ENCODE data around the gene KIAA1755.

KIAA1755 gene

GRCh38 chr20:38205001-38205400 lies 55.5 kb downstream of the KIAA1755 start:
- no peaks in the 10 kb centered on the region for H3K36me3 ChIP-seq (ENCODE audit: insufficient read depth, low read length)
- H3K9me2 ChIP-seq (replicated peaks; ENCODE audit: low read depth, low read length) = no peaks in the 10 kb centered on the region
- H3K9me3 ChIP-seq (ENCODE audit: insufficient read depth, low read depth, low read length) = no peaks in the 10 kb centered on the region
- H3F3A ChIP-seq (ENCODE audit: low read depth) = no peaks in the 10 kb centered on the region
- H3K27me3 ChIP-seq (ENCODE audit: insufficient read depth, low read length, poor library complexity, severe bottlenecking) = no peaks in the 10 kb centered on the region
- H3K9ac ChIP-seq (ENCODE audit: low read depth, low read length, poor library complexity, severe bottlenecking) = no peak overlapping the region
- no peaks in the 10 kb centered on the region for H3K4me1 ChIP-seq (ENCODE audit: insufficient read depth, low read length, poor library complexity, severe bottlenecking)
- no peaks in the 10 kb centered on the region for H4K20me1 ChIP-seq (ENCODE audit: insufficient read depth, low read length, poor library complexity, severe bottlenecking)
- TF ChIP-seq CTCF (conservative IDR thresholded peaks at IDR 0.05; ENCODE audit: low read length) = no peak
- TF ChIP-seq EZH2phosphoT487 (IDR thresholded peaks at IDR 0.05; ENCODE audit: borderline replicate concordance) = no peak
- H2AFZ ChIP-seq (ENCODE audit: low read length) = no peak overlapping the region
- H3K79me2 ChIP-seq (ENCODE audit: insufficient read depth, low read length) = no peaks in the 10 kb centered on the region
- H3K4me2 ChIP-seq (ENCODE audit: low read depth, low read length, poor library complexity, severe bottlenecking) = no peak overlapping the region
- H3K4me3 ChIP-seq (ENCODE audit: low read length, poor library complexity, severe bottlenecking) = no peak overlapping the region

GRCh38 chr20:38203981-38204357 lies 56.6 kb downstream of the KIAA1755 start:
- no peak overlapping the region for H3K9ac ChIP-seq (ENCODE audit: low read depth, low read length, poor library complexity, severe bottlenecking)
- H3K9me3 ChIP-seq (ENCODE audit: insufficient read depth, low read depth, low read length) = no peaks in the 10 kb centered on the region
- no peaks in the 10 kb centered on the region for H3K27me3 ChIP-seq (ENCODE audit: insufficient read depth, low read length, poor library complexity, severe bottlenecking)
- no peaks in the 10 kb centered on the region for H3K79me2 ChIP-seq (ENCODE audit: insufficient read depth, low read length)
- H3K4me3 ChIP-seq (ENCODE audit: low read length, poor library complexity, severe bottlenecking) = no peak overlapping the region
- H3K9me2 ChIP-seq (replicated peaks; ENCODE audit: low read depth, low read length) = no peaks in the 10 kb centered on the region
- H3K4me2 ChIP-seq (ENCODE audit: low read depth, low read length, poor library complexity, severe bottlenecking) = no peak overlapping the region
- H4K20me1 ChIP-seq (ENCODE audit: insufficient read depth, low read length, poor library complexity, severe bottlenecking) = no peaks in the 10 kb centered on the region
- H3K4me1 ChIP-seq (ENCODE audit: insufficient read depth, low read length, poor library complexity, severe bottlenecking) = no peaks in the 10 kb centered on the region
- no peaks in the 10 kb centered on the region for H3F3A ChIP-seq (ENCODE audit: low read depth)
- TF ChIP-seq EZH2phosphoT487 (IDR thresholded peaks at IDR 0.05; ENCODE audit: borderline replicate concordance) (no peak), CTCF (conservative IDR thresholded peaks at IDR 0.05; ENCODE audit: low read length) (no peak)
- no peak overlapping the region for H2AFZ ChIP-seq (ENCODE audit: low read length)
- H3K36me3 ChIP-seq (ENCODE audit: insufficient read depth, low read length) = no peaks in the 10 kb centered on the region

GRCh38 chr20:38203337-38203980 lies 57.1 kb downstream of the KIAA1755 start:
- Histone ChIP-seq H3K27me3 (ENCODE audit: insufficient read depth, low read length, poor library complexity, severe bottlenecking) (no peaks in the 10 kb centered on the region), H2AFZ (ENCODE audit: low read length) (no peak overlapping the region), H4K20me1 (ENCODE audit: insufficient read depth, low read length, poor library complexity, severe bottlenecking) (no peaks in the 10 kb centered on the region), H3K9me3 (ENCODE audit: insufficient read depth, low read depth, low read length) (no peaks in the 10 kb centered on the region), H3K4me1 (ENCODE audit: insufficient read depth, low read length, poor library complexity, severe bottlenecking) (no peaks in the 10 kb centered on the region), H3K4me2 (ENCODE audit: low read depth, low read length, poor library complexity, severe bottlenecking) (no peak overlapping the region), H3K36me3 (ENCODE audit: insufficient read depth, low read length) (no peaks in the 10 kb centered on the region), H3K4me3 (ENCODE audit: low read length, poor library complexity, severe bottlenecking) (no peak overlapping the region), H3K79me2 (ENCODE audit: insufficient read depth, low read length) (no peaks in the 10 kb centered on the region), H3K9ac (ENCODE audit: low read depth, low read length, poor library complexity, severe bottlenecking) (no peak overlapping the region), H3F3A (ENCODE audit: low read depth) (no peaks in the 10 kb centered on the region), H3K9me2 (replicated peaks; ENCODE audit: low read depth, low read length) (no peaks in the 10 kb centered on the region)
- TF ChIP-seq EZH2phosphoT487 (IDR thresholded peaks at IDR 0.05; ENCODE audit: borderline replicate concordance) (no peak), CTCF (conservative IDR thresholded peaks at IDR 0.05; ENCODE audit: low read length) (no peak)
